GM10266 (cell line): Measurements from ENCODE around the gene PAAF1.

Source experiments
- DNase-seq: peaks from one replicate; pipeline ENCODE4 v3.0.0; 2012; ENCODE audit errors: extremely low spot score
- TF ChIP-seq, protein P1 (sequence below): IDR thresholded peaks from 2 replicates; pipeline ENCODE4 v1.5.1; 2012; ENCODE audit warnings: mild to moderate bottlenecking, low read depth; ENCODE audit not compliant: control insufficient read depth, insufficient read depth; ENCODE audit errors: missing control alignments

The PAAF1 gene

DNA sequence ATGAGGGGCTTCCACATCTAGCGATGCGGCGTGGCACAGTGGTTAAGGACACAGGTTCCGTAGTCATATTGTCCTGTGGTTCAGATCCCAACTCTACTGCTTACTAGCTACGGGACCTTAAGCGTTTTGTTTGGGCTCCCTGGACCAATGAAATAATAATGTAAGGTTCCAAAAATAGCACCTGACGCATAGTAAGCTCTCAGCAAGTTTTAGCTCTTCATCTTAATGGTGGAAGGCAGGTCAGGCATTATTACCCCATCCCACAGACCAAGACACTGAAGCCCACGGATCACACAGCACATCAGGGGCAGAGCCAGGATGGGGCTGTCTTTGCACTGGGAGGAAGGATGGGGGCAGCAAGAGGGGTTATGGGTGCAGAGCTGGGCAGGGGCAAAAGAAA, 87.1 kb downstream of the PAAF1 start:
- TF ChIP-seq, protein P1, sequence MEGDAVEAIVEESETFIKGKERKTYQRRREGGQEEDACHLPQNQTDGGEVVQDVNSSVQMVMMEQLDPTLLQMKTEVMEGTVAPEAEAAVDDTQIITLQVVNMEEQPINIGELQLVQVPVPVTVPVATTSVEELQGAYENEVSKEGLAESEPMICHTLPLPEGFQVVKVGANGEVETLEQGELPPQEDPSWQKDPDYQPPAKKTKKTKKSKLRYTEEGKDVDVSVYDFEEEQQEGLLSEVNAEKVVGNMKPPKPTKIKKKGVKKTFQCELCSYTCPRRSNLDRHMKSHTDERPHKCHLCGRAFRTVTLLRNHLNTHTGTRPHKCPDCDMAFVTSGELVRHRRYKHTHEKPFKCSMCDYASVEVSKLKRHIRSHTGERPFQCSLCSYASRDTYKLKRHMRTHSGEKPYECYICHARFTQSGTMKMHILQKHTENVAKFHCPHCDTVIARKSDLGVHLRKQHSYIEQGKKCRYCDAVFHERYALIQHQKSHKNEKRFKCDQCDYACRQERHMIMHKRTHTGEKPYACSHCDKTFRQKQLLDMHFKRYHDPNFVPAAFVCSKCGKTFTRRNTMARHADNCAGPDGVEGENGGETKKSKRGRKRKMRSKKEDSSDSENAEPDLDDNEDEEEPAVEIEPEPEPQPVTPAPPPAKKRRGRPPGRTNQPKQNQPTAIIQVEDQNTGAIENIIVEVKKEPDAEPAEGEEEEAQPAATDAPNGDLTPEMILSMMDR, result no peak
- no peak for DNase-seq

DNA sequence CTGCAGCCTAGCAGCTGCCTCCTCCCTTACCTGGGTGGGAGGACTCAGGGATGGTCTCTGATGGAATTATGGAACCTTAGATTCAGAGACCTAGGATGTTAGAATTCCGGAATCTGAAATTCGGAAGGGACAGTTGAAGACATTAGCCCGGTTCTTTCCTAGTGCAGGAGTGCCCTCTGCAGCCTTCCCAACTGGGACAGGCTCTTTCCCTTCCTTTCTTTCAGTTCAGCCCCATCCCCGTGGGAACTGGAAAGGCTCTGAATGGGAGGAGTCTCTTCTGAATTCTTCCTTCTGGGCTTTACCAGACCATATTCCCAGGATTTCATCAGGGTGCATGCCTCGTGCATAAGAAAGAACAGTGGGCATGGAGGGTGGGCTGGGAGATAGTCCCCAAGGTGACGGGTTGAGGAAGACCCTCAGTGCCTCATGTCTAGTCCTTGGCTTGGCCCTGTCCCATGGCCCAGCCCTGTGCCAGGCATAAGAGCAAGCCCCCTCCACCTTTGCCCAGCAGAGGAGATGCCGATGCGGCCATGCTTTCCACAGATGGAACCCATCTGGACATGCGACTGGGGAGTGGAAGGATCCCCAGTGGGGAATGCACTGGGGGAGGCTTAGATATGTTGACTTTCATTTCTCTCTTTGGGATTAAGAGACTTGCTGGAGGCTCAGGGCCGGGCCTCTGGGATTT, 88.4 kb downstream of the PAAF1 start:
- TF ChIP-seq, protein P1, result no peak
- DNase-seq, result no peak

DNA sequence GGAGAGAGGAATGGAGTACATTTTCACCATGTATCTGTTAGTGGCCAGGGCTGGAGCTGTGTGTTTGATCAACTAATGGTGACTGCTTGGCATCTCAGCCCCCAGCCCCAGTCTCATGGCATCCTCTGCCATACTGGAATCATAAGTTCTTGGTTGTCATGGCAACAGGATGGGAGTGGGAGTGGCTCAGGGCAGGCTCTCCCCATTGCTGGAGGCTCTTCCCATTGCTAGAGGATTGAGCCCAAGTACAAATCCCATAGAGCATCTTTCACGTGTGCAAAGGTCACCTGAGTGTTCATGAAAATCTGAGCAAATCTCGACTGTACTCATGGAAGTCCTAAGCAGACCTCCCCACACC, 88.9 kb downstream of the PAAF1 start:
- TF ChIP-seq, protein P1, result no peak
- no peak for DNase-seq

DNA sequence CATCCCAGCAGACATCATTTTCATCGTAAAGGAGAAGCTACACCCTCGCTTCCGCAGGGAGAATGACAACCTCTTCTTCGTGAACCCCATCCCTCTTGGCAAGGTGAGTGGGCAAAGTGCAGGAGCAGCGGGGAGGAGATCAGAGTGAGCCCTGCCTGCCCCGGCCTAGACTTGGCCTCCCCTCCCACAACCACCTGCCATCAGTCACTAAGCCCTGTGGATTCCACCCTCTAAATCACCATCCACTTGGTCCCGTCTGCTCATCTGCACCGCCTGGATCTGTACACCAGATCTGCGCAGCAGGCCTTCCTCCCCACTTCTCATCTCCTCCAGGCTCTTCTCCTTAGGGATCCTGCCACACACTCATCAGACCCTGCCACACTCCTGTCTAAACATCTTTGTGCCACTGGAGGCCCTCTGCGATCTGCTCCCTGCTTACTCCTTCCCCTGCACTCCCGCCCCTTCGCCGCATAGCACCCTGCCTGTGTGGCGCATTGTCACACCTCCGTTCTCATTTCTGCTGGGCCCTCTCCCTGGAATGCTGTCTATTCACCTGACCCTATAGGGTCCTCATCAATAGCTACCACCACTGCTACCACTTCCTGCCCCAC, 91.7 kb downstream of the PAAF1 start:
- TF ChIP-seq, protein P1, result no peak
- no peak for DNase-seq

DNA sequence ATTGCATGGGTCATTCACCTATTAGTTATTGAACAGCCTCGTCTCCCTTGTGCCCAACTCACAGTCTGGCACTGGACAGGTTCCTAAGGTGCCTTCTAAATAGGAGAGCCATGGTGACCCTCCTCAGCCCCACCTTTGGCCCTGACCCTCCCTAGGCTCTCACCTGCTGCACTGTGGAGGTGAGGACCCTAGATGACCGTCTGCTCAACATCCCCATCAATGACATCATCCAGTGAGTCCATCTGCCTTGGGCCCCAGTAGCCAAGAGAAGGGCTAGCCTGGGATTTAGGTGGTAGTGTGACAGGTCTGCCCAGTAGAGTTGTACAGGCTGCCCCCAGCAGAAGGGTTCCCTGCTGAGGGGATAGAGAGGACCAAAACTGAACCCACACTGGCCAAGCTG, 92.3 kb downstream of the PAAF1 start:
- no peak for DNase-seq
- TF ChIP-seq, protein P1, result no peak

DNA sequence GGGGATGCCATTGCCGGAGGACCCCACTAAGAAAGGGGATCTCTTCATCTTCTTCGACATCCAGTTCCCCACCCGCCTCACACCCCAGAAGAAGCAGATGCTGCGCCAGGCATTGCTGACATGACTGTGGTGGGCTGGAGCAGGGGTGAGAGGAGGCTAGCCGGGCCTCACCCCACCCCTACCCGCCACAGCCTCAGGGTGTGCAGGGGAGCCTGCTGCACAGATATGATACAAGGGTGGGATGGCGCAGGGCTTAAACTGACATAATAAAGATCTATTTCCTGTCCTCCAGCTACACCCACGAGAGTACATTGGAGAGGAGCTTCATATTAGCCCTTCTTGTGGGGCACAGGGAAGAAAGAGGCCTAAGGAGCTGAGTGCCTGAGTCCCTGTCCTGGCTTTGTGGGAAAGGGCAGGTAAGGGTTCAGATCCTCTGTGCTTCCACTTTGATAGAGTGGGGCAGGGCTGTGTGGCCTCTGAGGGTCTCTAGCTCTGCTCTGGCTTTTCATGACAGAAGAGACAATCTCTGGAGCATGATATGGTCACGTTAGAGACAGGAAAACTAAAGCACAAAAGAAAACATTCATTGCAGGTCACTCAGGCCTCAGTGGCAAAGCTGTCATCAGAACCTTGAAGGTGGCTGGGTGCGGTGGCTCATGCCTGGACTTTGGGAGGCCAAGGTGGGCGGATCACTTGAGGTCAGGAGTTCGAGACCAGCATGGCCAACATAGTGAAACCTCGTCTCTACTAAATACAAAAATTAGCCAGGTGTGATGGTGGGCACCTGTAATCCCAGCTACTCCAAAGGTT, 93.4 kb downstream of the PAAF1 start:
- DNase-seq, result no peak
- TF ChIP-seq, protein P1, result no peak
